ENCODE results near the gene PCK2.
"Not testable (repeated sequence)": the region's sequence is repeated elsewhere in the genome, so short reads cannot be mapped to it uniquely, and the experiment has no call there.

The PCK2 gene

DNA sequence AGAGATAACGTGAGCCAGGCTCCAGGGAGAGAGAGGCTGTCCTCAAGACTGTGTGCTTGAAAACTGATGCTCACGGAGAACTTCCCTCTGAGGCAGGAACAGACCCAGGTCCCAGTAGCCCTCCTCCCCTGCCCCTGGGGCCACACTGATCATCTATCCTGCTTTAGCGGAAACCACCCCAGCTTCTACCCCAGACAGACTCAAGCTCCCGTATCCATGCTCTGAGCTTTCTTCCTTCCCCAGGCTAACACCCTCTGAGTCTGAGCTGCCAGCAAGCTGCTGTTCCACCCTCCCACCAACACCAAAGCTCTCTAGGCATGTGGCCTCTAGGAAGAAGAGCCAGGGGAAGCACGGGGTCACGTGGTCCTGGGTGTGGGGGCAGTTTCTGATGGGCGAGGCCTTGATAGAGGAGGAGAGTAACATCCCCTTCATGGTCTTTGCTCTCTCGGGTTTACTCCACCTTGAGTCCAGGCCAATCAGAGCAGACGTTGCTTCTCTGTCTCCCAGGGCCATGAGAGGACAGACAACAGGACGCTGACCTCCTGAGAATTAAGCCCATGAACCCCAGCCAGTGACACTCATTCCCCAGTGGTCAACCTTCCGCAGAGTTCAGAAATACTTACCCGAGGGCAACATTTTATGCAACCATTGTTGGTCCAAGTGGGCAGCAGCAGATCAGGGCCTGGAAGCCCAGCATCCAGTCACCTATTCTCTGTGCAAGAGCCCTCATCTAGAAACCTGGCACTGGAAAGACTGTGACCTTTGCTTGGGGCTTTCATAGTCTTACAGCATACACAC, 1.4 kb downstream of the PCK2 start:
- no peak for DNase-seq (ENCODE audit: low read depth)

- DNase-seq (ENCODE audit: low read depth) = no peak
Measured at GRCh38 chr14:24096545-24097181, 2.6 kb downstream of the PCK2 start.

- no peak for DNase-seq (ENCODE audit: low read depth)
Measured at GRCh38 chr14:24098229-24098926, 4.3 kb downstream of the PCK2 start.

GRCh38 chr14:24098927-24099813, 5.1 kb downstream of the PCK2 start:
- no peak for DNase-seq (ENCODE audit: low read depth)

DNA sequence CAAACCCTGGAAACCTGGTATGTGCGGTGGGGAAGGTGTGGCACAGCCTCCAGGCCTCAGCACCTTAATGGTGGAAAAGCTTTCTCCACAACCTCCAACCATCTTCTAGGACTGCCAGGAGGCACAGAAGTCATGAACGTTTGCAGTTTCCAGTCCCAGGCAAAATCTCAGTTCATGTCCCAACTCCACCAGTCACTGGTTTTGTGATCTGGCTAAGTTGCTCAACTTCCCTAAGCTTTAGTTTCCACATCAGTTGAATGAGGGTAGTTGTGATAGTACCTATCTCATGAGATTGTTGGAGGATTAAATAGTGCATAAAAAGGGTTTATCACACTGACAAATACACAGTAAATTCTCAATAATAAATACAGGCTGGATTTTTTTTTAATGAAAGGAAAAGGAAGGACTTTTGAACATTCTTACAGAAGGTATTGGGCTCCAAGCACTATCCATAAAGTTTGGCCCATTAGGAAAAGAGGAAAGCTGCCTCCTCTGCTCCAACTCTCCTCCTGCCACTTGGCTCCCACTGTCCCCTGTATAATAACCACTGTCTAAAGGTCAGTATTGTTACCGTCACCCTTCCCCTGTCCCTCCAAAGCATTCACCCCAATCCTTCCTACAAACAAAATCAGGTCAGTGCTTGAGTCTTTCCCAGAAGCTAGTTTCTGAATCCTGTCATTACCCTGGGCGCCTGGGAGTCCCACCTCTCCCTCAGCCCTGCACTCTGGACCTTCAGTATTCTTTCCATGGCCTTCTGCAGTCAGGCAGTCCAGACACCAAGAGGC, 6.3 kb downstream of the PCK2 start:
- no peak for DNase-seq (ENCODE audit: low read depth)

- no peak for DNase-seq (ENCODE audit: low read depth)
Measured at GRCh38 chr14:24100982-24101494, 6.9 kb downstream of the PCK2 start.

GRCh38 chr14:24102357-24103048, 8.4 kb downstream of the PCK2 start:
- DNase-seq (ENCODE audit: low read depth) = no peak

- no peak for DNase-seq (ENCODE audit: low read depth)
Measured at GRCh38 chr14:24103451-24103850, 9.3 kb downstream of the PCK2 start.

- not testable (repeated sequence) for DNase-seq (ENCODE audit: low read depth)
Measured at GRCh38 chr14:24105609-24106239, 11.6 kb downstream of the PCK2 start.

GRCh38 chr14:24106672-24107271, 12.7 kb downstream of the PCK2 start:
- no peak for DNase-seq (ENCODE audit: low read depth)

DNA sequence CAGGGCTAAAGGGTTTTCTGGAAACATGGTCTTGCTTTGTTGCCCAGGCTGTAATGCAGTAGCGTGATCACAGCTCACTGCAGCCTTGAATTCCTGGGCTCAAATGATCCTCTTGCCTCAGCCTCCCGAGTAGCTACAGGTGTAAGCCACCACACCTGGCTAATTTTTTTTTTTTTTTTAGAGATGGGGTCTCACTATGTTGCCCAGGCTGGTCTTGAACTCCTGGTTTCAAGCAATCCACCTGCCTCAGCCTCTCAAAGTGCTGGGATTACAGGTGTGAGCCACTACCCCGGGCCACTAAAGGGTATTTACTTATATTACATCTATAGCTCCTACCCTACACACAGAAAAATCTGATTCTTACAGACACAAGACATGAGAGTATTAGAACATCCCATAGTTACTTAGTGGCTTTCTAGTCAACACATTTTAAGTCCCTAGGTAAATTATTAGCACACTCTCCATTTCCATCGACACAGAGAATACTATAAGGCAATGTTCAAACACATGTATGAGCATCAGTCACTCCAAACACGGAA, 14.3 kb downstream of the PCK2 start:
- no peak for DNase-seq (ENCODE audit: low read depth)

GRCh38 chr14:24110060-24110459, 15.9 kb downstream of the PCK2 start:
- DNase-seq (ENCODE audit: low read depth) = no peak

- no peak for DNase-seq (ENCODE audit: low read depth)
Measured at GRCh38 chr14:24110523-24110922, 16.4 kb downstream of the PCK2 start.

DNA sequence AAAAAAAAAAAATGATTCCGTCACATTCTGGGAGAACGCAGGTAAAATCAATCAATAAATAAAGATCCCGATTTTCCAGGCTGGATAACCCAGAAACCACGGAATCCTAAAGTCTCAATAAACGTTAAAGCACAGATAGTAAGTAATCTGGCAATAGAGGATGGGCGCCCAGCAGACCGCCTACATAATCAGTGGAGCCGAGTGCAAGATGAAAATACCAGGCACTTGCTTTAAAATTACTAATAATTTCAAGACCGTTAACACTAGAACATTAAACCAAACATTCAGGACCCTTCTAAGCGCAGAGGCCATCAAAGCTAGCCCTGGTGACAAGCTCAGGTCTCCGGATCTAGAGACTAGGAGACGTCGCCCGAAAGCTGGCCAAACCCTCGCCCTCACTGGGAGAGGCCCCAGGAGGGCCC, 19.3 kb downstream of the PCK2 start:
- DNase-seq (ENCODE audit: low read depth) = no peak

GRCh38 chr14:24113801-24114531, 19.9 kb downstream of the PCK2 start:
- DNase-seq (ENCODE audit: low read depth) = peak; percentile 73

GRCh38 chr14:24114532-24115421, 20.7 kb downstream of the PCK2 start, which contains the start of the genes DCAF11 and NRL:
DCAF11 (plus strand) TSS chr14:24114777; CDS start chr14:24115595, 818 bp downstream.
NRL (minus strand) TSS chr14:24114949; CDS start chr14:24082848, 32,101 bp downstream.
- DNase-seq (ENCODE audit: low read depth) = peak; percentile 100
